Activated CD8-positive, alpha-beta memory T cell treated with anti-CD3 and anti-CD28 coated beads for 36 hours (primary cell): ENCODE measurements around the gene CAPN2. TPM values are rescaled to one million over a fixed set of nuclear protein-coding genes. Genes with fewer than 3 reads are reported as not detected.
"Not testable (repeated sequence)": the region's sequence is repeated elsewhere in the genome, so short reads cannot be mapped to it uniquely, and the experiment has no call there.

Experiments used
- CTCF ChIA-PET: fragments of 350-600 bp; sonication (Branson Sonifier 250); formaldehyde crosslinking; loops from one replicate; lab custom pipeline; 2021; ENCODE audit warnings: antibody characterized with exemption; lab: Charles Lee
- POLR2A ChIA-PET: fragments of 350-600 bp; sonication (Branson Sonifier 250); formaldehyde crosslinking; loops from one replicate; lab custom pipeline; 2021; ENCODE audit warnings: antibody characterized with exemption; lab: Charles Lee
- total RNA-seq, 2 experiments: library from RNA; stranded (reverse); gene quantifications; one replicate each; pipeline ENCODE4 v1.2.3, GENCODE V29; 2021

The CAPN2 gene
- total RNA-seq, 2 experiments from 2014 or later: 59.6 to 60.2 TPM

- CTCF ChIA-PET: interaction anchor here (1.6 kb wide), 1 partner anchor 18 kb away, joined by 4 read pairs; no protein-coding TSS in a partner anchor
- POLR2A ChIA-PET: no interaction called here
These were observed 17.6 kb downstream of the CAPN2 start for GRCh38 chr1:223729906-223730305.

GRCh38 chr1:223730479-223731132, 18.3 kb downstream of the CAPN2 start:
- ChIA-PET POLR2A (no interaction called here), CTCF (interaction anchor here (0.8 to 1.6 kb wide), 2 partner anchors 19 kb away, joined by 4 to 6 read pairs; no protein-coding TSS in a partner anchor)

- ChIA-PET POLR2A (no interaction called here), CTCF (interaction anchor here (0.8 to 1.6 kb wide), 2 partner anchors 18 to 20 kb away, joined by 4 to 6 read pairs; no protein-coding TSS in a partner anchor)
These were observed 18.9 kb downstream of the CAPN2 start for GRCh38 chr1:223731133-223731770.

DNA sequence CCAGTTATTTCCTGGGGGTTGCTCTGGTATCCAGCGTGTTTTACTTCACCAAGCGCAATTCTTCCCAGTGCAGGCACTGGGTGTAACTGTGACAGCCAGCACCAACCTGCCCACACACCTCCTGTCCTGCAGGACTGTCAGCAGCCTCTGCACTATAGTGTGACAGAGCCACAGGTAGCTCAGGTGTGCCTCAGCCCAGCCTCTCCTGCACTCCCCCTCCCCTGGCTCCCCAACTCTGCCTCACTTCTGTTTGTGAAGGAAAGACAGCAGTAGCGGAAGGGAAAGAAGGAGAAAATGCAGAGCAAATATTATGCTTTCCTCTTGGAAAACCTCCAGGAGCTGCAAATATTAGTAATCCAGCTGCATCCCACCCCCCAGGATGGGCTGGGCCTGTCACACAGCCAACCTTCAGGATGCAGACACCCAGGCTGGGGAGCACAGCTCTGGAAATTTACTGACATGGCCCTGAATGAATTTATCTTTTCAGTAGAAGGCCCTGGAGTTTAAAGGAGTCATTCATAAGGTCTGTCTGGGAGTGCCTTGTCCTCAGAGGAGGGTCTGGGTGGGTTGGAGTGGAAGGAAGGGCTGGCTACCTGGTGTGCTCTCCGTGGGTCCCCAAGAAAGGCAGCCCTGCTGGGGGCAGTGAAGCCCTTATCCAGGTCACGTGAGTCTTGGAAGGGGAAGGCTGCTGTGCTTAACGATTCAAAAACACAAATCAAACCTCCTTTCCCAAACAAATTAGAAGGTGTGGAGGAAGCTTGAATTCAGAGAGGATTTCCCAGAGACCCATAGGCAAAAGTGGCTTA, 20.9 kb downstream of the CAPN2 start:
- CTCF ChIA-PET: no interaction called here
- POLR2A ChIA-PET: no interaction called here

DNA sequence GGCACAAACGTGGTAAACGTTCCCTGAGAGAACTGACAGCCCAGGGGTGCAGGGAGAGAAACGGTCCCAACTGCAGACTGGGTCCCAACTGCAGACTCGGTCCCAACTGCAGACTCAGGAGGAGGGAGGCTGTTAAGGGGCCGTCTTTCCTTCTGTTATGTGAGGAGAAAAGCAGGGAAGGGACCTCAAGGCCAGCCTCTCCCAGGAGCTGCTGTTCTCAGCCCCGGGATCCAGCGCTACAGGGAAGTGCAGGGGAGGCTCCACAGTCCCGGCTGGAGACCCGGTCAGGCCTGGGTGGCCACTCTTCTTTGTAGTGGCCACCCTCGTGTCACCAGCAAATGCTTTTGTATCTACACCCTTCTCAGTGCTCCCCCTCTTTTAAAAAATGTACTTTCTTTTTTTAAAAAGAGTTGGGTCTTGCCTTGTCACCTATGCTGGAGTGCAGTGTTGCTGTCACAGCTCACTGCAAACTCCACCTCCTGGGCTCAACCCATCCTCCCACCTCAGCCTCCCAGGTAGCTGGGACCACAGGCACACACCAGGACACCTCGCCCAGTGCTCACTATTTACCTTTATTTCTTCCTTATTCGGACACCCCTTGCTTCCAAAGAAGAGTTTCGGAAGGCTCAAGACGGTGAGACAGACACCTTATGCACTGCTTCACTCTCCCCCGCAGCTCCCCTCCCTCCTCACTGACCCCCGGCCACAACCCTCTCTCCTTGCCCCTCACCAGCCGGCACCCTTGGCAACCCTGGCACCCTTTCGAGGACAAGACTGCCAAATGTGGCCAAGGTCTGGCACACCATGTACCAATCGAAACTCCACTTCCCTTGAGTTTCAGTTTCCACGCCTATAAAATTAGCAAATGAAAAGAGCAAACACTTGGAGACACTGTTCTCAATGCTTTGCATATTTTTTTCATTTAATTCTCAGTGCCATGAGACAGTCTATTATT, 21.8 kb downstream of the CAPN2 start:
- POLR2A ChIA-PET: no interaction called here

DNA sequence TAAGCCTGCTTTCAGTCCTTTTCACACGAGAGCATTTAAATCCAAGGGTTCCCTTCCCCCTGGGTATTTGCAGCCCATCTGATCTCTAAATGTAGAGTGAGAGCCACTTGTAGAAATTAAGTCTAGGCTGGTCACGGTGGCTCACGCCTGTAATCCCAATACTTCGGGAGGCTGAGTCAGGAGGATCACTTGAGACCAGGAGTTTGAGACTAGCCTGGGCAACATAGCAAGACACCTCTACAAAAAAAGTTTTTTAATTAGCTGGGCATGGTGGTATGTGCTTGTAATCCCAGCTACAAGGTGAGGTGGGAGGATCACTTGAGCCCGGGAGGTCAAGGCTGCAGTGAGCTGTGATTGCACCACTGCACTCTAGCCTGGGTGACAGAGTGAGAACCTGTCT, 24.3 kb downstream of the CAPN2 start:
- POLR2A ChIA-PET, CTCF ChIA-PET: not testable (repeated sequence)

More for the DNA sequence above, 21.8 kb downstream of the CAPN2 start:
- CTCF ChIA-PET: no interaction called here

DNA sequence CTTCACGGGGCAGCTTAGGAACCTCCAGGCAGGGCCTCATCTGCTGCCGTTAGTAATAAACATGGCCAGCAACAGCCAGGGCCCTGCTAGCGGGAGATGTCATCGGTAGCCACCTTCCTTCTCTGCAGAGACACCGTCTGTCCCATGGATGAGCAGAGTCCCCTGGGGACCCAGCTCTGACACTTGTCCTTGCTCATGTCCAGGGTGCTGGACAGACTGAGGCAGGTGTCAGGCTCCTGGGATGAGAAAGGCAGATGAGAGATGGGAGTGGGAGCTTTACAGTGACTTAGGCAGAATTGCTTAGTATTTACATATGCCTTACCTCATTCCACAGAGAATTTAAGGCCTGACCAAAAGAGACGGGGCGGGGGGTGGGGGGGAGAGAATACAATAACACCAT, 25.0 kb downstream of the CAPN2 start:
- CTCF ChIA-PET: interaction anchor here (1.8 kb wide), 1 partner anchor 12 kb away, joined by 9 read pairs; no protein-coding TSS in a partner anchor
- POLR2A ChIA-PET: no interaction called here

GRCh38 chr1:223738465-223739365, 26.4 kb downstream of the CAPN2 start:
- CTCF ChIA-PET: interaction anchor here (1.3 to 1.8 kb wide), 2 partner anchors 10 kb away, joined by 9 read pairs; no protein-coding TSS in a partner anchor
- POLR2A ChIA-PET: interaction anchor here (0.6 kb wide), 1 partner anchor 38 kb away, joined by 3 read pairs; no protein-coding TSS in a partner anchor

DNA sequence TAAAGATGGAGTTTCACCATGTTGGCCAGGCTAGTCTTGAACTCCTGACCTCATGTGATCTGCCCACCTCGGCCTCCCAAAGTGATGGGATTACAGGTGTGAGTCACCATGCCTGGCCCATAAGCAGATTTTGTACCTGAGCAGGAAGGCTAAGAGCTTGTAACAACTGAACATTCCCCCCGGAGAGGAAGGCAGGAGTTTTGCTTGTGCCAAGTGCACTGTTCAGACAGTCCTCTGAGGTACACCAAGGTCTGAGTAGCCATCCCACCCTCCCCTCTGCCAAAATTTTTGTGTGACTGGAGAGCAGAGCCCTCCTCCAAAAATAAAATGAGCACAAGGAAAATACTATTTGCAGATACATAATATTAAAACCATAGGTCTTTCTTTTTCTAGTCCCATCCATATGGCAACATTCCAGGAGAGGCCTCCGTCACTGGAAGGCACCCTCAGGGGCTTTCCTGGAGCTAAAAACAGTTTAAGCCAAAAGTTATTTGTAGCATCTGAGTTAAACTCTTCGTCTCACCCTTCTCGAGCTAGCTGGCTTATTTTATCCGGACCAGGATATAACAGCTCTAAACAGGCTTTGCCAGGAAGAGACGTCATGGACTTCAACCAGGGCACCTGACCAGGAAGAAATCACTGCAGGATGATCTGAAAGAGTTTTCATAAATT, 27.2 kb downstream of the CAPN2 start:
- ChIA-PET CTCF (interaction anchor here (1.3 kb wide), 1 partner anchor 9 kb away, joined by 9 read pairs; no protein-coding TSS in a partner anchor), POLR2A (no interaction called here)

GRCh38 chr1:223740038-223740736, 27.8 kb downstream of the CAPN2 start:
- POLR2A ChIA-PET: not testable (repeated sequence)
- CTCF ChIA-PET: interaction anchor here (1.1 to 1.3 kb wide), 2 partner anchors 9 kb away, joined by 7 to 9 read pairs; no protein-coding TSS in a partner anchor

- ChIA-PET CTCF (interaction anchor here (0.6 kb wide), 1 partner anchor 716 kb away, joined by 3 read pairs; no protein-coding TSS in a partner anchor), POLR2A (no interaction called here)
These were observed 29.5 kb downstream of the CAPN2 start for GRCh38 chr1:223741861-223742260.

- CTCF ChIA-PET: no interaction called here
These were observed 30.6 kb downstream of the CAPN2 start for GRCh38 chr1:223742856-223743517.

DNA sequence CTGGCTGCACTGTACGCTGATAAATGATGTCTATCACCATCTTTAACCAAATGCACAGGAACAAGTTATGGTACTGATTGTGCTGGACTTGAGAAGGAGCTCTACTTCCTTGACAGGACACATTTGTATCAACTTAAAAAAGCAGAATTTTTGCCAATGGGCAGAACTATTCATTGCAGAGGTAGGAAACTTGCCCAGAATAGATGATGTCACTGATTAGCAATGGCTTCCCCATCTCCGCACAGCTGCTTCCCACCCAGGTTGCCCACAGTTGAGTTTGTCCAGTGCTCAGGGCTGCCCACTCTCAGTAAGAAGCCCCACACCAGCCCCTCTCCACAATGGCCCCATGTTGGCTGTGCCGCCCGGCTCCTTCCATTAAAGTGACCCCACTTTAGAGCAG, 33.4 kb downstream of the CAPN2 start:
- ChIA-PET CTCF (interaction anchor here (4.2 to 5.2 kb wide), 3 partner anchors 18 to 49 kb away, joined by 20 to 46 read pairs (median 35); no protein-coding TSS in a partner anchor), POLR2A (interaction anchor here (0.7 kb wide), 1 partner anchor 45 kb away, joined by 9 read pairs; no protein-coding TSS in a partner anchor)

More at GRCh38 chr1:223742856-223743517, 30.6 kb downstream of the CAPN2 start:
- POLR2A ChIA-PET: no interaction called here

GRCh38 chr1:223747838-223748335, 35.5 kb downstream of the CAPN2 start:
- CTCF ChIA-PET: interaction anchor here (1.2 to 5.2 kb wide), 7 partner anchors 8 to 51 kb away, joined by 3 to 46 read pairs (median 20); partner anchors contain the start of gene CAPN2
- POLR2A ChIA-PET: no interaction called here

DNA sequence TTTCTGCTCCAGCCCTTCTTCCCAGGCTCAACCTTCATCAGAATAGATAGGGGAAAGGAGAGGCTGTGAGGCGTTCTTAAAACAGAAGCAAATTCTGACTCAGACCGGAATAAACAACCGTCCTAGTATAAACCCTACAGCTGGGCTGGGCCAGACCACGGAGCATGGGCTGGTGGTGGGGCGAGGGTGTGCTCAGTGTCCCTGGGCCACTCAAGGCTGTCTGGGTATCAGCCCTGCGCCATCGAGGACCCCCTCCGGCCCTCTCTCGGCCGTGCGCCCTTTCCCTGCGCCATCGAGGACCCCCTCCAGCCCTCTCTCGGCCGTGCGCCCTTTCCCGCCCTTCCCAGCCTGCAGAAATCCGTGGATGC, 36.0 kb downstream of the CAPN2 start:
- CTCF ChIA-PET: interaction anchor here (1.0 to 5.2 kb wide), 14 partner anchors 7 to 94 kb away, joined by 3 to 46 read pairs (median 8); partner anchors contain the start of gene CAPN2
- POLR2A ChIA-PET: no interaction called here
